Stimulated activated memory B cell treated with anti-CD40 and anti-IgM and Interleukin-4, amounts not matched to agents 10 μg/mL and 1 μg/mL and 100 μg/mL, for 72 hours (primary cell): Measurements from ENCODE around the gene TMEM204.
"Not testable (repeated sequence)": the region's sequence is repeated elsewhere in the genome, so short reads cannot be mapped to it uniquely, and the experiment has no call there.

Experiments
- ATAC-seq: fragments of 150-1000 bp; cut with Tn5 transposase; 2 replicates; pipeline ENCODE4 v1.10.0; 2021
- H3K27ac Mint-ChIP-seq: one replicate; pipeline ENCODE4 v1.8.0; 2022; ENCODE audit warnings: mild to moderate bottlenecking, mixed read lengths
- H3K27me3 Mint-ChIP-seq: one replicate; pipeline ENCODE4 v1.8.0; 2022; ENCODE audit warnings: mixed read lengths
- H3K36me3 Mint-ChIP-seq: one replicate; pipeline ENCODE4 v1.8.0; 2022; ENCODE audit warnings: mixed read lengths
- H3K4me1 Mint-ChIP-seq: one replicate; pipeline ENCODE4 v1.8.0; 2022; ENCODE audit warnings: mixed read lengths
- H3K4me3 Mint-ChIP-seq: one replicate; pipeline ENCODE4 v1.8.0; 2022; ENCODE audit warnings: mild to moderate bottlenecking, moderate library complexity, mixed read lengths
- H3K9me3 Mint-ChIP-seq: one replicate; pipeline ENCODE4 v1.8.0; 2022; ENCODE audit warnings: mixed read lengths

Gene TMEM204

DNA sequence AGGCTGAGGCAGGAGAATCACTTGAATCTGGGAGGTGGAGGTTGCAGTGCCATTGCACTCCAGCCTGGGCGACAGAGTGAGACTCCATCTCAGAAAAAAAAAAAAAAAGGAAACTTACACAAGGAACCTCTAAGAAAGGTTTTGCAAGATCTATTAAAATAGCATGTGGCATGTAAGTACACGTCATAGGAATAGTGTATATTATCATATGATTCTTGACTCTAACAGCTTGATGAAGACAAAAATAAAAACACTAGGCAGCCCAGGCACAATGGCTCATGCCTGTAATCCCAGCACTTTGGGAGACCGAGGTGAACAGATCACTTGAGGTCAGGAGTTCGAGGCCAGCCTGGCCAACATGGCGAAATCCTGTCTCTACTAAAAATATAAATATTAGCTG lies 62.0 kb downstream of the TMEM204 start:
- not testable (repeated sequence) for H3K27me3 Mint-ChIP-seq, H3K4me1 Mint-ChIP-seq, H3K4me3 Mint-ChIP-seq, H3K27ac Mint-ChIP-seq, H3K9me3 Mint-ChIP-seq, ATAC-seq
- peaks cover 21% of the 10 kb centered on the region for H3K36me3 Mint-ChIP-seq

- Mint-ChIP-seq H3K4me1 (no peaks in the 10 kb centered on the region), H3K9me3 (no peaks in the 10 kb centered on the region), H3K27me3 (no peaks in the 10 kb centered on the region), H3K36me3 (peaks cover 31% of the 10 kb centered on the region), H3K4me3 (no peak overlapping the region), H3K27ac (no peak overlapping the region)
- no peak for ATAC-seq
Measured at GRCh38 chr16:1596516-1596915, 63.0 kb downstream of the TMEM204 start.

- H3K4me1 Mint-ChIP-seq, result no peaks in the 10 kb centered on the region
- no peaks in the 10 kb centered on the region for H3K27me3 Mint-ChIP-seq
- H3K9me3 Mint-ChIP-seq, result no peaks in the 10 kb centered on the region
- peaks cover 30% of the 10 kb centered on the region for H3K36me3 Mint-ChIP-seq
- H3K4me3 Mint-ChIP-seq, result no peak overlapping the region
- no peak overlapping the region for H3K27ac Mint-ChIP-seq
- no peak for ATAC-seq
Measured at GRCh38 chr16:1597154-1597553, 63.7 kb downstream of the TMEM204 start.

DNA sequence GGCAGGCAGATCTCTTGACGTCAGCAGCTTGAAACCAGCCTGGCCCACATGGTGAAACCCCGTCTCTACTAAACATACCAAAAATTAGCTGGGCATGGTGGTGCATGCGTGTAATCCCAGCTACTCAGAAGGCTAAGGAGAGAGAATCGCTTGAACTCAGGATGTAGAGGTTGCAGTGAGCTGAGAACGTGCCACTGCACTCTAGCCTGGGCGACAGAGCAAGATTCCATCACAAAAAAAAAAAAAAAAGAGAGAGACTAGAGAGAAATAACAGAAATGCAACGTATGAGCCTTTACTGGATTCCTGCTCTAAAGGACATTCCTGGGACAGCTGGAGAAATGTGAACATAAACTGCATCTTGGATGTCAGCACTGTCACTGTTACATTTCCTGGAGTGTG lies 67.6 kb downstream of the TMEM204 start:
- Mint-ChIP-seq H3K9me3 (no peaks in the 10 kb centered on the region), H3K27me3 (no peaks in the 10 kb centered on the region), H3K4me3 (no peak overlapping the region), H3K4me1 (no peaks in the 10 kb centered on the region), H3K27ac (no peak overlapping the region), H3K36me3 (peaks cover 32% of the 10 kb centered on the region)
- ATAC-seq, result no peak

DNA sequence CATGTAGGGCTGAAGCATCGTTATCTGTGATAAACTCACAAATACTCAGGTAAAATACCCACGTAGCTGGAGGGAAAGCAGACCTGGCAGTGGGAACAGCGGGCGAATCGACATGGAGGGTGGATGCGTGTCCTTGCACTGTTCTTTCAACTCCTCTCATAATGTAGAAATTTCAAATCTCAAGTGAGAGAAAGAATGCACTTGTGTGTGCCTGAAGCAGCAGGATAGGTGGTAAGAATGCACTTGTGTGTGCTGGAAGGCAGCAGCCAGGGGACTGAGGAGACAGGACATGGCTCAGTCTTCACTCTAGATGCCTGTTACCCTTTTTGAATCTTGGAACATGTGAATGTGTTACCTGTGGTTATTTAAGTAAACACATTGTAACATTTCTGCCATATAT lies 68.0 kb downstream of the TMEM204 start:
- H3K27ac Mint-ChIP-seq, result no peak overlapping the region
- H3K9me3 Mint-ChIP-seq, result no peaks in the 10 kb centered on the region
- H3K36me3 Mint-ChIP-seq, result peaks cover 33% of the 10 kb centered on the region
- no peaks in the 10 kb centered on the region for H3K27me3 Mint-ChIP-seq
- ATAC-seq, result no peak
- H3K4me1 Mint-ChIP-seq, result no peaks in the 10 kb centered on the region
- H3K4me3 Mint-ChIP-seq, result no peak overlapping the region

- Mint-ChIP-seq H3K36me3 (peaks cover 30% of the 10 kb centered on the region), H3K27me3 (no peaks in the 10 kb centered on the region), H3K4me3 (no peak overlapping the region), H3K27ac (no peak overlapping the region), H3K4me1 (no peaks in the 10 kb centered on the region), H3K9me3 (no peaks in the 10 kb centered on the region)
- ATAC-seq, result no peak
Measured at GRCh38 chr16:1602285-1602684, 68.8 kb downstream of the TMEM204 start.
